Keratinocyte (primary cell): ENCODE data around the gene ZC3H12D. TPM values are rescaled to one million over a fixed set of nuclear protein-coding genes. Genes with fewer than 3 reads are reported as not detected.

Experiments used
- DNase-seq: peaks from one replicate; pipeline ENCODE4 v3.0.0-alpha.2; 2011; ENCODE audit warnings: low read depth, missing footprints, low spot score
- FAIRE-seq: peaks from 2 replicates; lab custom pipeline; 2011; peaks lifted over from hg19 to GRCh38; lab: Jason Lieb, UNC
- H2AFZ ChIP-seq: 2 replicates; pipeline ENCODE4 v1.6.0; 2012; ENCODE audit warnings: low read length, control low read depth, inconsistent platforms; ENCODE audit not compliant: control insufficient read depth
- H3K27ac ChIP-seq: 2 replicates; pipeline ENCODE4 v1.5.1; 2011; ENCODE audit warnings: low read length; ENCODE audit not compliant: control insufficient read depth, insufficient read depth
- H3K27me3 ChIP-seq: 3 replicates; pipeline ENCODE4 v1.6.0; 2011; ENCODE audit warnings: low read length; ENCODE audit not compliant: control insufficient read depth, insufficient read depth; ENCODE audit errors: extremely low read depth
- H3K36me3 ChIP-seq, 2 experiments: 2 replicates in 1 of 2; 3 replicates in 1 of 2; pipeline ENCODE4 v1.5.1; 2011; ENCODE audit warnings: low read length in 2 of 2, mild to moderate bottlenecking in 1 of 2; ENCODE audit not compliant: control insufficient read depth in 2 of 2, insufficient read depth in 2 of 2; ENCODE audit errors: extremely low read depth in 1 of 2
- H3K4me1 ChIP-seq: 3 replicates; pipeline ENCODE4 v1.5.1; 2011; ENCODE audit warnings: low read length; ENCODE audit not compliant: control insufficient read depth, insufficient read depth; ENCODE audit errors: extremely low read depth
- H3K4me2 ChIP-seq: 3 replicates; pipeline ENCODE4 v1.6.0; 2011; ENCODE audit warnings: low read depth, low read length; ENCODE audit not compliant: control insufficient read depth, insufficient read depth; ENCODE audit errors: extremely low read depth
- H3K4me3 ChIP-seq, 3 experiments: fragments of 200-600 bp in 1 of 3; sonication (generic) in 1 of 3; 2 replicates in 2 of 3; 3 replicates in 1 of 3; pipeline ENCODE4 v1.5.1; 2011 to 2016; ENCODE audit warnings: low read length in 3 of 3, mild to moderate bottlenecking in 3 of 3, control low read depth in 2 of 3, inconsistent platforms in 1 of 3, low read depth in 1 of 3, mixed read lengths in 1 of 3, mixed run types in 1 of 3, moderate library complexity in 1 of 3; ENCODE audit not compliant: control insufficient read depth in 2 of 3, insufficient read depth in 2 of 3; ENCODE audit errors: extremely low read depth in 1 of 3
- H3K79me2 ChIP-seq: 2 replicates; pipeline ENCODE4 v1.6.0; 2012; ENCODE audit warnings: low read length; ENCODE audit not compliant: control insufficient read depth, insufficient read depth
- H3K9ac ChIP-seq: 3 replicates; pipeline ENCODE4 v1.6.0; 2011; ENCODE audit warnings: low read length; ENCODE audit not compliant: control insufficient read depth, insufficient read depth; ENCODE audit errors: extremely low read depth
- H3K9me1 ChIP-seq: 3 replicates; pipeline ENCODE4 v1.6.0; 2011; ENCODE audit warnings: low read length; ENCODE audit not compliant: control insufficient read depth, insufficient read depth; ENCODE audit errors: extremely low read depth
- H3K9me3 ChIP-seq: 2 replicates; pipeline ENCODE4 v1.5.1; 2012; ENCODE audit warnings: low read depth, low read length; ENCODE audit not compliant: control insufficient read depth
- H4K20me1 ChIP-seq: 3 replicates; pipeline ENCODE4 v1.6.0; 2011; ENCODE audit warnings: low read length; ENCODE audit not compliant: control insufficient read depth, insufficient read depth; ENCODE audit errors: extremely low read depth
- CTCF ChIP-seq, 3 experiments: IDR thresholded peaks in 1 of 3; conservative IDR thresholded peaks in 1 of 3; optimal IDR thresholded peaks in 1 of 3; 2 replicates in 2 of 3; 3 replicates in 1 of 3; pipeline versions ENCODE3 to v1.5.1; 2011; ENCODE audit warnings: low read length in 3 of 3, mild to moderate bottlenecking in 3 of 3, moderate library complexity in 2 of 3, control low read depth in 1 of 3, inconsistent platforms in 1 of 3; ENCODE audit not compliant: insufficient read depth in 2 of 3; ENCODE audit errors: extremely low read depth in 1 of 3
- EZH2 ChIP-seq: IDR thresholded peaks from one replicate; pipeline ENCODE4 v1.6.1; 2012; ENCODE audit warnings: inconsistent platforms, mild to moderate bottlenecking, low read length, moderate library complexity
- dilution Hi-C: fragments of 300-500 bp; cut with MboI; formaldehyde crosslinking; loops from one replicate; pipeline ENCODE4 v1.7.0; 2020; ENCODE audit warnings: low sequenced_read_pairs; ENCODE audit not compliant: extremely low pct_ligation_motif_present
- polyA plus RNA-seq, 5 experiments: library from polyadenylated mRNA; depleted of rRNA in 3 of 5; stranded (reverse) in 3 of 5; stranded (forward) in 1 of 5; unstranded in 1 of 5; fragments of >200 nt; gene quantifications; 1 replicate in 1 of 5; 2 replicates in 3 of 5; 3 replicates in 1 of 5; pipeline versions ENCODE4 v1.2.1 to v1.2.3, GENCODE V29; 2011 to 2012; ENCODE audit warnings: missing spikeins in 2 of 5, low read depth in 1 of 5, low replicate concordance in 1 of 5

Gene ZC3H12D
- polyA plus RNA-seq, 1 donor (not counting 4 experiments of a cell fraction or from before 2014, with no cell fraction given) = 0.04 TPM

- Histone ChIP-seq H2AFZ (no peak overlapping the region), H3K9me1 (no peaks in the 10 kb centered on the region), H3K4me1 (no peaks in the 10 kb centered on the region), H3K79me2 (no peaks in the 10 kb centered on the region), H3K9me3 (no peaks in the 10 kb centered on the region), H4K20me1 (no peaks in the 10 kb centered on the region), H3K4me3 (no peak overlapping the region), H3K27me3 (no peaks in the 10 kb centered on the region), H3K9ac (no peak overlapping the region), H3K36me3 (no peaks in the 10 kb centered on the region), H3K4me2 (no peak overlapping the region), H3K27ac (no peak overlapping the region)
- DNase-seq = no peak
- dilution Hi-C loops = no loop called here
- TF ChIP-seq CTCF (optimal IDR thresholded peaks at IDR 0.05 in 1 of 3, IDR thresholded peaks at IDR 0.05 in 1 of 3, conservative IDR thresholded peaks at IDR 0.05 in 1 of 3; ENCODE audit: extremely low read depth in 1 of 3, insufficient read depth in 2 of 3, low read length in 3 of 3) (no peak), EZH2 (no peak)
- no peak for FAIRE-seq
Measured at GRCh38 chr6:149467265-149467664, 17.5 kb downstream of the ZC3H12D start.

DNA sequence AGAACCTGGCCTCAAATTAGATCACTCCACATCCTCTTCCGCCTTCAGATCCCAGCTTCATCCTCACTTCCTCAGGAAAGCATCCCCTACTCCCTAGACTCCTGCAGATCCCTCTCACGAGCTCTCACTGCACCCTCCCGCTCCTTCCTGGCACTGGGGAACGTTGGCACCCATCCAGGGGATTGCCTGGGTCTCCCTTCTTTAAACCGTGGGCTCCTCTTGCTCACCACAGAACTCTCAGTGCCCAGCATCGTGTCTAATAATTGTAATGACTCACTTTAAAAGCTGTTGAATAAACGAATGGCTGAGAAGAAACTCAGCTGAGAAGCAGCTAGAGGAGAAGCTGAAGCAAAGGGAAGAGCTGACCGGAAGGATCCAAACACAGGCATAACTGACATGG, 20.4 kb downstream of the ZC3H12D start:
- dilution Hi-C loops = no loop called here
- H3K27me3 ChIP-seq = no peaks in the 10 kb centered on the region
- no peak overlapping the region for H2AFZ ChIP-seq
- no peak overlapping the region for H3K4me2 ChIP-seq
- no peak overlapping the region for H3K9ac ChIP-seq
- H3K4me3 ChIP-seq = no peak overlapping the region
- no peaks in the 10 kb centered on the region for H3K79me2 ChIP-seq
- H3K9me3 ChIP-seq = no peaks in the 10 kb centered on the region
- no peak for TF ChIP-seq EZH2
- TF ChIP-seq CTCF (optimal IDR thresholded peaks at IDR 0.05 in 1 of 3, IDR thresholded peaks at IDR 0.05 in 1 of 3, conservative IDR thresholded peaks at IDR 0.05 in 1 of 3; ENCODE audit: extremely low read depth in 1 of 3, insufficient read depth in 2 of 3, low read length in 3 of 3) = no peak
- DNase-seq (no peak), FAIRE-seq (no peak)
- H4K20me1 ChIP-seq = no peaks in the 10 kb centered on the region
- no peaks in the 10 kb centered on the region for H3K4me1 ChIP-seq
- H3K36me3 ChIP-seq = no peaks in the 10 kb centered on the region
- no peak overlapping the region for H3K27ac ChIP-seq
- H3K9me1 ChIP-seq = no peaks in the 10 kb centered on the region
